Left ventricle myocardium inferior (tissue), 1 donor: Measurements from ENCODE around the gene AKR1C1. TPM values are rescaled to one million over a fixed set of nuclear protein-coding genes. Genes with fewer than 3 reads are reported as not detected.
A peak's percentile ranks its signal among the peaks of the same experiment; 100 is the strongest.
"Not testable (repeated sequence)": the region's sequence is repeated elsewhere in the genome, so short reads cannot be mapped to it uniquely, and the experiment has no call there.

Experiments
- DNase-seq: peaks from one replicate; pipeline ENCODE4 v3.0.0-alpha.2; 2020
- H3K27ac ChIP-seq: fragments of 200-600 bp; replicated peaks from 2 replicates; pipeline ENCODE4 v1.8.0; 2021
- H3K27me3 ChIP-seq: fragments of 200-600 bp; 2 replicates; pipeline ENCODE4 v1.8.0; 2021; ENCODE audit warnings: low read depth
- H3K36me3 ChIP-seq: fragments of 200-600 bp; 2 replicates; pipeline ENCODE4 v1.8.0; 2021
- H3K4me1 ChIP-seq: fragments of 200-600 bp; 2 replicates; pipeline ENCODE4 v1.8.0; 2021
- H3K4me3 ChIP-seq: fragments of 200-600 bp; 2 replicates; pipeline ENCODE4 v1.8.0; 2021; ENCODE audit warnings: mild to moderate bottlenecking, moderate library complexity
- H3K9me3 ChIP-seq: fragments of 200-600 bp; replicated peaks from 2 replicates; pipeline ENCODE4 v1.8.0; 2021
- CTCF ChIP-seq: fragments of 200-600 bp; IDR thresholded peaks from 2 replicates; pipeline ENCODE4 v1.8.0; 2021; ENCODE audit warnings: antibody characterized with exemption, mild to moderate bottlenecking, borderline replicate concordance
- intact Hi-C: fragments of 100-400 bp; cut with micrococcal nuclease; formaldehyde crosslinking; loops from one replicate; pipeline ENCODE4 v1.11.0; 2022
- total RNA-seq: library from RNA; stranded (reverse); fragmentation: NEBNext Ultra II Directional; extraction: Animal tissue kit (Norgen Biotek cat#: 25700); gene quantifications from one replicate; pipeline ENCODE4 v1.2.1, GENCODE V29; 2021
- donor health status: DM: no; HTN: yes; CAD: no; lungs with severe emphysema.

Gene AKR1C1
- total RNA-seq, 1 donor from 2014 or later, result 34.1 TPM

- H3K36me3 ChIP-seq, result peaks cover 4% of the 10 kb centered on the region
- H3K9me3 ChIP-seq, result peaks cover 16% of the 10 kb centered on the region
- no peak for TF ChIP-seq CTCF
- intact Hi-C loops, result no loop called here
- no peak overlapping the region for H3K27ac ChIP-seq
- H3K4me3 ChIP-seq, result no peak overlapping the region
- no peak for DNase-seq
- no peaks in the 10 kb centered on the region for H3K27me3 ChIP-seq
- no peaks in the 10 kb centered on the region for H3K4me1 ChIP-seq
Observed at GRCh38 chr10:4931587-4931986, 31.6 kb upstream of the AKR1C1 start.

GRCh38 chr10:4934391-4934987 is 28.7 kb upstream of the AKR1C1 start:
- DNase-seq, result no peak
- H3K4me3 ChIP-seq, result no peak overlapping the region
- no peaks in the 10 kb centered on the region for H3K4me1 ChIP-seq
- H3K27me3 ChIP-seq, result no peaks in the 10 kb centered on the region
- no peak for TF ChIP-seq CTCF
- intact Hi-C loops, result no loop called here
- H3K27ac ChIP-seq, result no peak overlapping the region
- H3K9me3 ChIP-seq, result peaks cover 8% of the 10 kb centered on the region
- H3K36me3 ChIP-seq, result no peaks in the 10 kb centered on the region

GRCh38 chr10:4937346-4937745 is 25.9 kb upstream of the AKR1C1 start:
- intact Hi-C loops, result no loop called here
- Histone ChIP-seq H3K27ac (no peak overlapping the region), H3K4me3 (no peak overlapping the region), H3K4me1 (peaks cover 16% of the 10 kb centered on the region), H3K36me3 (no peaks in the 10 kb centered on the region), H3K9me3 (no peaks in the 10 kb centered on the region), H3K27me3 (no peaks in the 10 kb centered on the region)
- TF ChIP-seq CTCF, result no peak
- DNase-seq, result no peak

GRCh38 chr10:4939224-4940072 is 23.8 kb upstream of the AKR1C1 start:
- H3K9me3 ChIP-seq, result no peaks in the 10 kb centered on the region
- no peak overlapping the region for H3K4me3 ChIP-seq
- intact Hi-C loops, result no loop called here
- DNase-seq, result no peak
- H3K27ac ChIP-seq, result no peak overlapping the region
- H3K27me3 ChIP-seq, result no peaks in the 10 kb centered on the region
- H3K4me1 ChIP-seq, result peaks cover 34% of the 10 kb centered on the region
- TF ChIP-seq CTCF, result no peak
- H3K36me3 ChIP-seq, result no peaks in the 10 kb centered on the region

- H3K27ac ChIP-seq, H3K27me3 ChIP-seq, DNase-seq, H3K4me3 ChIP-seq, intact Hi-C loops, H3K9me3 ChIP-seq, H3K36me3 ChIP-seq: not testable (repeated sequence)
- peaks cover 40% of the 10 kb centered on the region for H3K4me1 ChIP-seq
Observed at GRCh38 chr10:4940073-4940428, 23.2 kb upstream of the AKR1C1 start.

- H3K4me3 ChIP-seq, intact Hi-C loops, DNase-seq, H3K27me3 ChIP-seq, H3K9me3 ChIP-seq, H3K36me3 ChIP-seq: not testable (repeated sequence)
- H3K27ac ChIP-seq, result peak overlapping the region; percentile 82
- H3K4me1 ChIP-seq, result peaks cover 41% of the 10 kb centered on the region
Observed at GRCh38 chr10:4940909-4941308, 22.3 kb upstream of the AKR1C1 start.
